ENCODE data around the gene PCBD2. TPM values are rescaled to one million over a fixed set of nuclear protein-coding genes. Genes with fewer than 3 reads are reported as not detected.

The PCBD2 gene
- total and polyA plus RNA-seq, 2 of the 8 experiments (the other 6 are each of a cell fraction or from before 2014, with no cell fraction given), result 4.8 to 10.3 TPM

GRCh38 chr5:134911285-134912206, 6.6 kb downstream of the PCBD2 start (continued):
- TF ChIP-seq SAP30 (IDR thresholded peaks at IDR 0.05; ENCODE audit: insufficient read depth, insufficient replicate concordance, low read length), result no peak
